Measurements from ENCODE around the gene CDH18.

DNA sequence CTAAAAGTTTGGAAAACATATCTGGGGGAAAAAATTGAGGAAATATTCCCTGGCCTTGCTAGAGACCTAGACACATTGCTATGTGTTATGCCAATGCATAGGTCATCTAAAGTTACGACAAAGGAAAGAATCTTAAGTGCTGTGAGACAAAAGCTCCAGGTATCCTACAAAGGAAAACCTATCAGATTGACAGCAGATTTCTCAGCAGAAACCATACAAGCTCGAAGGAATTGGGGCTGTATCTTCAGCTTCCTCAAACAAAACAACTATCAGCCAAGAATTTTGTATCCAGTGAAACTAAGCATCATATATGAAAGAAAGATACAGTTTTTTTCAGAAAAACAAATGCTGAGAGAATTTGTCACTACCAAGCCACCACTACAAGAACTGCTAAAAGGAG lies 234.4 kb downstream of the CDH18 start:
- TF ChIP-seq, protein P1, sequence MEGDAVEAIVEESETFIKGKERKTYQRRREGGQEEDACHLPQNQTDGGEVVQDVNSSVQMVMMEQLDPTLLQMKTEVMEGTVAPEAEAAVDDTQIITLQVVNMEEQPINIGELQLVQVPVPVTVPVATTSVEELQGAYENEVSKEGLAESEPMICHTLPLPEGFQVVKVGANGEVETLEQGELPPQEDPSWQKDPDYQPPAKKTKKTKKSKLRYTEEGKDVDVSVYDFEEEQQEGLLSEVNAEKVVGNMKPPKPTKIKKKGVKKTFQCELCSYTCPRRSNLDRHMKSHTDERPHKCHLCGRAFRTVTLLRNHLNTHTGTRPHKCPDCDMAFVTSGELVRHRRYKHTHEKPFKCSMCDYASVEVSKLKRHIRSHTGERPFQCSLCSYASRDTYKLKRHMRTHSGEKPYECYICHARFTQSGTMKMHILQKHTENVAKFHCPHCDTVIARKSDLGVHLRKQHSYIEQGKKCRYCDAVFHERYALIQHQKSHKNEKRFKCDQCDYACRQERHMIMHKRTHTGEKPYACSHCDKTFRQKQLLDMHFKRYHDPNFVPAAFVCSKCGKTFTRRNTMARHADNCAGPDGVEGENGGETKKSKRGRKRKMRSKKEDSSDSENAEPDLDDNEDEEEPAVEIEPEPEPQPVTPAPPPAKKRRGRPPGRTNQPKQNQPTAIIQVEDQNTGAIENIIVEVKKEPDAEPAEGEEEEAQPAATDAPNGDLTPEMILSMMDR (conservative IDR thresholded peaks at IDR 0.05; ENCODE audit: low read length) = no peak
- TF ChIP-seq EZH2phosphoT487 (IDR thresholded peaks at IDR 0.05; ENCODE audit: borderline replicate concordance, low read depth, low read length) = no peak
